AG10803 (cell line): Measurements from ENCODE around the gene SLCO2B1.

Source experiments
- DNase-seq: peaks from one replicate; pipeline ENCODE4 v3.0.0; 2010; ENCODE audit warnings: low read depth
- H3K4me3 ChIP-seq: 2 replicates; pipeline ENCODE4 v1.5.1; 2011; ENCODE audit warnings: mild to moderate bottlenecking, low read length, control low read depth
- CTCF ChIP-seq: conservative IDR thresholded peaks from 2 replicates; pipeline ENCODE4 v1.5.1; 2011; ENCODE audit warnings: mild to moderate bottlenecking, low read length, control low read depth, inconsistent platforms

The SLCO2B1 gene

GRCh38 chr11:75238595-75239440 lies 87.9 kb downstream of the SLCO2B1 start:
- no peak for DNase-seq
- no peak for TF ChIP-seq CTCF
- no peak overlapping the region for H3K4me3 ChIP-seq

GRCh38 chr11:75239531-75240290 lies 88.8 kb downstream of the SLCO2B1 start:
- no peak overlapping the region for H3K4me3 ChIP-seq
- no peak for TF ChIP-seq CTCF
- no peak for DNase-seq

DNA sequence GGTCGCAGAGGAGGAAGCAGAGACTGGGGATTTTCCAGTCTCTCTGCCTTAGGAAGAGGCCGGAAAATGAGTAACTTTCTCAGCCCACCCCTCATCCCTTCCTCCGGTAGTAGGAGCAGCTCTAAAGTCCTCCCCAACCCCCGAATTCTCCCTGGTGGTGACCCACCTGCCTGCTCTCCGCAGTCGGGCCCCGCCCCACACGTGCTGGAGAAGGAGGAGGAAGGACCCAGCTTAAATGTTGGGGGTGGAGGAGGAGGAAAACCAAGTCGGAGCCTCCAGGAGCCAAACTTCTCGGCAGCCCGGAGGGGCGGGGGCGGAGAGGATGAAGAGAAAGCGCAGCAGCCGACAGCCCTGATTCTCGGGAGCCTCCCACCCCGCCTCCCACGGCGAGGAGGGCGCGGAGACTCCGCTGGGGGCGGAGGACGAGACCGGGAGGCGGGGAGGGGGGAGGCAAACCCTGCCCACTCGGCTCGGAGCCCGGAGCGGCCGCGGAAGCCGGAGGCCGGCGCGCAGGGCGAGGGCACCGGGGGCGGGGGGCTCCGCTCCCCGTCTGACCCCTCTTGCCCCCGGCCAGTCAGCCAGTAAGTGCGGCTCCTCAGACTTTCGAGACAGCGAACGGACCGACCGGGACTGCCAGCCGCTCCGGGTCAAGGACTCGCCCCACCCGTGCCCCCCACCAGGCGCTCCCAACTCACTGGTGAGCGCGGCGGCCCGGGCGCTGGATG lies 89.6 kb downstream of the SLCO2B1 start, which contains the start of gene TPBGL:
Gene TPBGL, plus strand, starts transcription at position 464 of the 725 bp plus-strand sequence. CDS start 276 bp downstream, outside the sequence.
- no peak for DNase-seq
- no peak within 1 kb of the TSS; the same call in 1 of the 2 replicates for H3K4me3 ChIP-seq
- no peak for TF ChIP-seq CTCF

GRCh38 chr11:75241036-75241905 lies 90.4 kb downstream of the SLCO2B1 start:
- peak; percentile 72 for DNase-seq
- peak overlapping the region; percentile 53 for H3K4me3 ChIP-seq
- peak; percentile 42 for TF ChIP-seq CTCF

DNA sequence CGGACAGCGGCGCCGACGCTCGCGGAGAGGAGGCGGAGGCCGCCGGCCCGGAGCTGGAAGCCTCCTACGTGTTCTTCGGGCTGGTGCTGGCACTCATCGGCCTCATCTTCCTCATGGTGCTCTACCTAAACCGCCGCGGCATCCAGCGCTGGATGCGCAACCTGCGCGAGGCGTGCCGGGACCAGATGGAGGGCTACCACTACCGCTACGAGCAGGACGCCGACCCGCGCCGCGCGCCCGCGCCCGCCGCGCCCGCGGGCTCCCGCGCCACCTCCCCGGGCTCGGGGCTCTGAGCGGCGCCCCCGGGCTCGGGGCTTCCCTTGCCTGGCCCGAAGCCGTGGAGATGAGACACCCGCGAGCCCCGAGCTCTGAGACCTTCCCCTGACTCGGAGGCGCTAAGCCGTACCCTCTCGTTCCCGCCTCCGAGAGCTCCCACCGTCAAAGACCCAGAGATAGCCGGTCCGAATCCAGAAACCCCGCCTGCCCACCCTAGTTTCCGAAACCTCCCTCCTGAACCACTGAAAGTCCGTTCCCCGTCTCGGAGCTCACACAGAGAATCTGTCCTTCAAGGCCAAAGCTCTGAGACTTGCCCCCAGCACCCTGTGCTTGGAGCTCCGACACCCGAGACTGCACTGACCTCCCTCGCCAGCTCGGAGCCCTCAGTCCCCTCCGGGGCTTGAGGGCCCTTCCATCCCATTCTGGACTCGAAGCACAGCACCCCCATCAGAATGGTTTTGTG lies 91.2 kb downstream of the SLCO2B1 start:
- DNase-seq = no peak
- TF ChIP-seq CTCF = no peak
- peak overlapping the region; percentile 53 for H3K4me3 ChIP-seq
